Activated T-helper 2 cell treated with anti-CD3 and anti-CD28 coated beads, Interferon-gamma antibody, Interleukin-2, Interleukin-4, amounts not matched to agents 10 μg/mL and 5 μg/mL and 100 μg/mL, durations not matched to agents 14 hours and 24 hours and 36 hours (primary cell): ENCODE results near the gene RPL38. TPM values are rescaled to one million over a fixed set of nuclear protein-coding genes. Genes with fewer than 3 reads are reported as not detected.
A peak's percentile ranks its signal among the peaks of the same experiment; 100 is the strongest.

ENCODE experiments used
- DNase-seq: peaks from one replicate; pipeline ENCODE4 v3.0.0; 2021; ENCODE audit warnings: low spot score
- H3K27ac Mint-ChIP-seq: one replicate; pipeline ENCODE4 v1.8.0; 2021; ENCODE audit warnings: mixed read lengths
- H3K27me3 Mint-ChIP-seq: one replicate; pipeline ENCODE4 v1.8.0; 2021; ENCODE audit warnings: low read depth, mixed read lengths
- H3K36me3 Mint-ChIP-seq: one replicate; pipeline ENCODE4 v1.8.0; 2021; ENCODE audit warnings: low read depth, mixed read lengths
- H3K4me1 Mint-ChIP-seq: one replicate; pipeline ENCODE4 v1.8.0; 2021; ENCODE audit warnings: low read depth, mixed read lengths
- H3K4me3 Mint-ChIP-seq: one replicate; pipeline ENCODE4 v1.8.0; 2021; ENCODE audit warnings: low read depth, mild to moderate bottlenecking, moderate library complexity, mixed read lengths
- H3K9me3 Mint-ChIP-seq: one replicate; pipeline ENCODE4 v1.8.0; 2021; ENCODE audit warnings: mixed read lengths
- intact Hi-C: fragments of 100-400 bp; cut with micrococcal nuclease; formaldehyde crosslinking; loops from one replicate; pipeline ENCODE4 v1.15.1; 2023
- total RNA-seq: library from RNA; stranded (reverse); gene quantifications from 2 replicates; pipeline ENCODE4 v1.2.3, GENCODE V29; 2022

The RPL38 gene
- total RNA-seq, 1 donor from 2014 or later, result 1,338 TPM

DNA sequence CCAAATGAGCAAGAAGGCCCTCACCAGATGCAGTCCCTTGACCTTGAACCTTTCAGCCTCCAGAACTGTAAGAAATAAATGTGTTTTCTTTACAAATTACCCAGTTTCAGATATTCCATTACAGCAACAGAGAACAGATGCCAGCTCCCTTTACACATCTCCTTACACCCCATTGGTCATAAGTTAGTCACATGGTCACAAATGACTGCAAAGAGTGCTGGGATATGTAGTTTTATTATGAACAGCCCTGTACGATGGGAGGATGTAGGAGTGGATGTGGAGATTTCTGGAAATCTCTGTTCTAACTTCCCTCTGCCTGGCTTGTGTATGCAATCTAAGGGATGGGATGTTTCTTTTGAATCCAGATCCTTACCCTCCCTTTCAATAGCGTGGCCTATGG is 13.3 kb upstream of the RPL38 start:
- no peaks in the 10 kb centered on the region for H3K4me1 Mint-ChIP-seq
- no peaks in the 10 kb centered on the region for H3K9me3 Mint-ChIP-seq
- H3K27ac Mint-ChIP-seq, result no peak overlapping the region
- DNase-seq, result no peak
- H3K4me3 Mint-ChIP-seq, result no peak overlapping the region
- intact Hi-C loops, result no loop called here
- H3K27me3 Mint-ChIP-seq, result peaks cover 10% of the 10 kb centered on the region
- H3K36me3 Mint-ChIP-seq, result no peaks in the 10 kb centered on the region

DNA sequence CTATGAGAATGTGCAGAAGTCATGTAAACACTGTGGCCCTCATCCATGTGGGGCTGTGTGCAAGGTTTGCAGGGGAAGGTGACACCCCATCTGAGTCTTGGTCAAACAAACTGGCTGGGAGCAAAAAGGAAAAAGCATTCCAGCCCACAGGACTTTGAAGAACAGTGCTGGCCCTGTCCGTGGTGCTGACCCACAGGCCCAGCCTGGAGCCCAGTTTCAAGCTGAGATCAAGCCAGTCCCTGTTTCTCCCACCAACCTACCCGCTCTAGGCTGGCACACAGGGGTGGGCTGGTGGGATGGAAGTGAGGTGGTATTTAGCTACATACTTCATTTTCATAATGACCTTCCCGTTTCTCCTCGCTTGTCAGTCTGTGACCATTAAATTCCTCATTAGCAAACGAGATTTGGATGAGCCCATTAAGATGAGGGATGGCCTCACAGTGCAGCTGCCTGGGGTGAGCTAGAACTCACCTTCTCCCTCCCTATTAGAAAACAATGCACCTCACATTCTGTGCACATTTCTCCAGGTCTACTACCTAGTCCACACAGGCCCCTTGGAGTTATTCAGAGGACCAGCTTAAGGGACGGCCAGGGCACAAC is 12.6 kb upstream of the RPL38 start:
- Mint-ChIP-seq H3K4me3 (no peak overlapping the region), H3K9me3 (no peaks in the 10 kb centered on the region)
- intact Hi-C loops, result no loop called here

DNA sequence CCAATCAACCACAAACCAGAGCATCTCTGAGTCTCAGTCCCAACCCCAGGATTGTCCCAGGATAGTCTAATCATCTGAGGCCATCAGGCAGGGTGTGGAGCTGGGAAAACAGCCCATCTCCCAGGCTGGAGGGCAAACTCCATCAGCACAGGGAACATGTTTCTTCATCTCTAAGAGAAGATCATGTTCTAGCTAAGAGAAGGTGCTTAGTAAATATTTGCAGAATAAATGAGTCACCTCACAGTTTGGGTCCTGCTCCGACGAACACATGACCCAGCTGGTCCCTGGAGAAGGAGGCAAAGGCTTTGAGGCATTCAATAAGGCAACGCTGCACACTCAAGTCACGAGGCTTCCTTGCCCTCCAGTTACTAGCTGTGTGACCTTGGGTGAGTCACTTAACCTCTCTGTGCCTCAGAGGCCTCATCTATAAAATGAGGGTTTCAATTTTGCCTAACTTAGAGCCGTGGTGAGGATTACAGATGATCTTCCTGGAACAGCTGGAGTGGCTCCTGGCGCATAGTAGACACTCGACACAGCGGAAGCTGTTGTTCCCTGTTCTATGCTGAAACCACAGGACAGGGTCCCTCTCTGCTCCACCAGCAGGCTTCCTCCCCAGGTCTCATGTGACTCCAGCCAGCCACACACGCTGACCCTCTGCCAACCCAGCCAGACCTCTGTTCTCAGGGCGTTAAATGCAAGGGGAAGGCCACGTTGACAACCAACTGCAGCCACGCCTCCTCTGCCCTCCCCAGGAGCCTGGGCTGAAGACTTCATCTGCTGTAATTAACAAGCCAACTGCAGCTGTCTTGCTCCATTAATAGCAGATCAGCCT is 10.3 kb upstream of the RPL38 start:
- intact Hi-C loops, result no loop called here
- no peaks in the 10 kb centered on the region for H3K36me3 Mint-ChIP-seq
- no peak overlapping the region for H3K4me3 Mint-ChIP-seq
- H3K27ac Mint-ChIP-seq, result no peak overlapping the region
- H3K9me3 Mint-ChIP-seq, result no peaks in the 10 kb centered on the region
- H3K27me3 Mint-ChIP-seq, result peaks cover 9% of the 10 kb centered on the region
- no peak for DNase-seq
- no peaks in the 10 kb centered on the region for H3K4me1 Mint-ChIP-seq

More for the DNA sequence above, 12.6 kb upstream of the RPL38 start:
- H3K4me1 Mint-ChIP-seq, result no peaks in the 10 kb centered on the region
- H3K36me3 Mint-ChIP-seq, result no peaks in the 10 kb centered on the region
- DNase-seq, result no peak
- H3K27me3 Mint-ChIP-seq, result peaks cover 10% of the 10 kb centered on the region
- no peak overlapping the region for H3K27ac Mint-ChIP-seq

DNA sequence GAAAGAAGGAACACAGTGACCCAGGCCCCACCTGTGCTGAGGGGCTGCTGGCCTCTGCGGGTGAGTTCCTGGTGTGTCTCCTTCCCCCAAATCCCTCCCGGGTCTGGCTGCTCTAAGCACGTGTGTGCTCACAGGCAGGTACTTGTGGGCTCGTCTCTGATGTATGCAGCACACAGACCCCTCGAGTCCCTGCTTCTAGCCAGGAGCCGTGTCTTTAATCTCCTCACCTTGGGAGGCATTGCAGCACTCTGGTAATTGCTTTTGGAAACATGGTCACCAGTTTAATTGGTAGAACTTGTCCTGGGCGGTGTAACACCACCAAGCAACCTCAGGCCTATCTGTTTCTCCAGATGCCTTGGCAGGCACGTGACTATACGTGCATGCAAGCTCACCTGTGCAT is 8.8 kb upstream of the RPL38 start:
- intact Hi-C loops, result no loop called here
- Mint-ChIP-seq H3K36me3 (no peaks in the 10 kb centered on the region), H3K4me3 (no peak overlapping the region), H3K27me3 (peaks cover 11% of the 10 kb centered on the region), H3K9me3 (no peaks in the 10 kb centered on the region), H3K27ac (no peak overlapping the region), H3K4me1 (peaks cover 4% of the 10 kb centered on the region)
- DNase-seq, result no peak

DNA sequence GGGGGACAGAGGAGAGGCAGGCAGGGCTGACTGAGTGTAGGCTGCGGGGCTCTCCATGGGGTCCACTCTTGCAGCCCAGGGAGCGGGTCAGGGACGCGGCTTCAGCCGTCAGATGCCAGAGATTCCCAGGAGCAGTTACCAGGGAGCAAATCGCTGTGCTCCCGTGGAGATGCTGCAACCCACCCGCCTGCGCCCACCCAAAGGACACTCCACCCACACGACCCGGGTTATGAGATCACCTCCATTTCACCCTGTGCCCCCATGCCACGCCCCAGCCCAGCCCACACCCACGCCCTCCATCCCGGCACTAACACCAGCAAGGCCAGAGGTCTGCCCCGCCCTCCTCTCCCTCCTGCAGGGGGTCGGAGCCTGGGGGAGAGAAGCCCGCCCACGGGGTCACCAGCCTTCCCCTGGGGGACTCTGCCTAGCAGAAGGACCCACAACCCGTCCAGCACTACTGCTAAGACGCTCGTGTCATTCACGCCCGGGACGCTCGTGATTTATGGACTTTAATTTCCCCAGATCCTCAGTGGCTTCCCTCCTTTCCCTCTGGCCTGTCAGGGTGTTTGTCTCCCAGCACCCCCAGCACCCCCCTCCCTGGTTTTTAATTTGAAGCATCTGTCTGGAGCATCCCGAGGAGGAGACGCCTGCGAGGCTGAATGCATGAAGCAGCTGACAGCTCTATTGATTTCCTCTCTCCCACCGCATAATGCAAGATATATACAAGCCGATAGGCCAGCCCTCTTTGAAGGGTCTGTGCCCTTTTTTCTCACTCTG is 6.7 kb upstream of the RPL38 start:
- intact Hi-C loops, result no loop called here
- DNase-seq, result no peak
- H3K4me1 Mint-ChIP-seq, result peaks cover 5% of the 10 kb centered on the region
- H3K27me3 Mint-ChIP-seq, result peaks cover 18% of the 10 kb centered on the region
- H3K36me3 Mint-ChIP-seq, result no peaks in the 10 kb centered on the region
- H3K4me3 Mint-ChIP-seq, result no peak overlapping the region
- H3K27ac Mint-ChIP-seq, result no peak overlapping the region
- H3K9me3 Mint-ChIP-seq, result no peaks in the 10 kb centered on the region

DNA sequence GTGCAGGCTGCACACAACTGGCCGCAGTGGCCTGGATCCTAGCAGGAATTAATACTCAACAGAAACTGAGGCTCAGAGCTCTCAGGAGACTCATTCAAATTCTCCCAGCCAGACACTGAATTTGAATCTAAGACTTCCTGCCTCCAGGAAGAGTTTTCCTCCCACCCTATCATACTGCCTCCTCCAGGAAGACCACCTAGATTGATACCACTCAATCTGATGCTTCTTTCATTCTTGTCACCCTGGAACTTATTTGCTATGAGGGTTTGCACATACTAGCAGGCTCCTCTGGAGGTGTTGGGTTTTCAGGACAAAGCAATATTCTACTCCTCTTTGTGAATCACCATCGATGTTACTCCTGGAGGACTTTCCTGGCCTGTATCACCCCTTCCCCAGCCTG is 5.7 kb upstream of the RPL38 start:
- Mint-ChIP-seq H3K9me3 (no peaks in the 10 kb centered on the region), H3K36me3 (no peaks in the 10 kb centered on the region), H3K27ac (no peak overlapping the region), H3K4me3 (no peak overlapping the region), H3K4me1 (peaks cover 5% of the 10 kb centered on the region), H3K27me3 (peaks cover 21% of the 10 kb centered on the region)
- no peak for DNase-seq
- intact Hi-C loops, result loop anchor here (2.0 kb wide), 1 partner anchor 107 kb away; no protein-coding TSS in a partner anchor

DNA sequence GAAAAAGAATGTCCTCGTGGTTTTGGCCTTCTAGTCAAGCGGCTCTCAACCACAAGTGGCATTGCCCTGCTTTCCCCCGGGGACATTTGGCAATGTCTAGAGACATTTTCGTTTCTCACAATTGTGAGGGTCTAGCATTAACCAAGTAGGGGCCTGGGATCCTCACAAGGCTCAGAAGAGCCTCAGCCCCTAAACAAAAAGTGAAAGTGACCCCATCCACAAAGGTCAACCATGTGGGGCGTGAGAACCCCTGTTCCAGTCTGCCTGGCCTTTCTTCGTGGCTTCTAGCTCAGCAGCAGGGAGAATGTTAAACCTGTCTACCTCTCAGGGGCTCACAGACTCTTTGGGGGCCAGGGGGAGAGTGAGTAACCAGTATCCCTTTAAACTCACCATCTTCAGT is 4.8 kb upstream of the RPL38 start:
- no peak overlapping the region for H3K27ac Mint-ChIP-seq
- no peak overlapping the region for H3K4me3 Mint-ChIP-seq
- intact Hi-C loops, result loop anchor here (2.0 kb wide), 1 partner anchor 108 kb away; no protein-coding TSS in a partner anchor
- H3K36me3 Mint-ChIP-seq, result peaks cover 4% of the 10 kb centered on the region
- H3K9me3 Mint-ChIP-seq, result no peaks in the 10 kb centered on the region
- DNase-seq, result no peak
- H3K27me3 Mint-ChIP-seq, result peaks cover 17% of the 10 kb centered on the region
- H3K4me1 Mint-ChIP-seq, result peaks cover 7% of the 10 kb centered on the region

DNA sequence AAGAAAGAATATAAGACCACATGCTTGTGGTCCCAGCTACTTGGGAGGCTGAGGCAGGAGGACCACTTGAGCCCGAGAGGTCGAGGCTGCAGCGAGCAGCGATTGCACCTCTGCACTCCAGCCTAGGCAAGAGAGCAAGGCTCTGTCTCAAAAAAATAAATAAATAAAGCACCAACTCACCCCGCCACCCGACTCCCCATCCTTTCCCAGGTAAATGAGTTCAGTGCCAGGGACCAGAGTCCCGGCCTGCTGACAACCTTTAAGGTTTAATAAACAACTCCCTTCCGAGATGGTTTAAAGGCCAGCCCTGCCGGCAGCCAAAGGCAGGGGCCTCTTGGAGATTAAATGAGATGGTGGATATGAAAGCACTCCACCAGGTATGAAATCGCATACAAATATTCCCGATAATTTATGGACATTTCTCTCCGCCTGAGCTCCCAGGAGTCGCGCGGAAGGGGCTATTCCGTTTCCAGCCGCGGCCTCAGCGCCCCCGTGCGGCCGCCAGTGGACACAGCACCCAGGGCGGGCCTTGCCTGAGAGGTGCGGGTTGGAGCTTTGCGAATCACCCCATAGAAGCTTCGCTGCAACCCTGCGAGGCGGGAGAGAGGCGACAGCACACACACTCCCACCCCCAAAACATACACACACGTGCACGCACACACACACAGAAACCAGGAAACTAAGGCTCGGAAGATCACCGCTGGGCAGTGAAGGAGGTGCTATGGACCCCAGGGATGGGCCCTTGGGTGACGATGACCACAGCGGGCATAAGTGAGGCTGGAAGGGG is 4.0 kb upstream of the RPL38 start:
- H3K9me3 Mint-ChIP-seq, result no peaks in the 10 kb centered on the region
- H3K4me1 Mint-ChIP-seq, result peaks cover 7% of the 10 kb centered on the region
- peaks cover 10% of the 10 kb centered on the region for H3K36me3 Mint-ChIP-seq
- no peak overlapping the region for H3K27ac Mint-ChIP-seq
- intact Hi-C loops, result loop anchor here (2.0 to 5.0 kb wide), 2 partner anchors 109 to 887 kb away; partner anchors contain the start of gene CDC42EP4
- peaks cover 15% of the 10 kb centered on the region for H3K27me3 Mint-ChIP-seq
- peak; percentile 60 for DNase-seq
- H3K4me3 Mint-ChIP-seq, result no peak overlapping the region

DNA sequence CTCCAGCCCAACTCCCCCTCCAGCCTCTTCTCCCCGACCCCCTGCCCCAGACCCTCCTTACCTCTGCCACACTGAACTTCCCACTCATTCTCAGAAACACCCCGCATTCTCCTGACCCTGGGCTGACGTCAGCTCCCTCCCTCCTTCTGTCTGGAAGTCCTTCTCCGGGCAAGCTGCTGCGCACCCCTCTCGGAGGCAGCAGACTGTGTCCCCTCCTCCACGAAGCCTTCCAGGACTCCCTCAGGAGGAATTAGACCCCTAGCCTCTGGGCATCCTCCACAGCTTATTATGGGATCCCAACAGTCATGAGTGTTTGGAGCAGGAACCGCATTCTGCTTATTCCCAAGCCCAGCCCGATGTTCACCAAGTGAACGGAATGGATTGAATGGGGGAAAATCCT is 3.4 kb upstream of the RPL38 start:
- intact Hi-C loops, result loop anchor here (5.0 kb wide), 1 partner anchor 888 kb away; the partner anchor contains the start of gene CDC42EP4
- no peaks in the 10 kb centered on the region for H3K9me3 Mint-ChIP-seq
- H3K27me3 Mint-ChIP-seq, result peaks cover 15% of the 10 kb centered on the region

DNA sequence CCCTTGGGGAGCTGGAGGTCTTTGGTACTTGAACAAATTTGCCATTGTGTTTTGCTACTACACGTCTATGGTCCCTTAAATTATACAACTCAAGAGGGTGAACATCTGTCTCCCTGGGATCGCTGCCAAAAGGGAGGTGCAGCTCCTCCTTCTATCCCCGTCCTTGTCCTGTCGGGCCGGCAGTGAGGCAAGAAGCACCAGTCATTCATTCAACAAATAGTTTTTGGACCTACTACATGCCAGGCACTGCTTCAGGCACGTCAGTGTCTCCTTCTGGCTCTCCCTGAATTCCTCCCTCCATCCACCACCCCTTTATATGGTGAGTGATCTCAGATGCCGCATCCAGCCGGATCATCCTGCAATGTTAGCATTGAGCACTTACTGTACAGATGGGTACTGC is 2.2 kb upstream of the RPL38 start:
- H3K36me3 Mint-ChIP-seq, result peaks cover 25% of the 10 kb centered on the region
- H3K27me3 Mint-ChIP-seq, result peaks cover 15% of the 10 kb centered on the region
- intact Hi-C loops, result loop anchor here (5.0 kb wide), 1 partner anchor 889 kb away; the partner anchor contains the start of gene CDC42EP4
- H3K4me1 Mint-ChIP-seq, result peaks cover 19% of the 10 kb centered on the region
- no peak overlapping the region for H3K4me3 Mint-ChIP-seq
- no peaks in the 10 kb centered on the region for H3K9me3 Mint-ChIP-seq
- no peak overlapping the region for H3K27ac Mint-ChIP-seq
- no peak for DNase-seq

More for the DNA sequence above, 3.4 kb upstream of the RPL38 start:
- Mint-ChIP-seq H3K4me3 (no peak overlapping the region), H3K36me3 (peaks cover 15% of the 10 kb centered on the region), H3K27ac (no peak overlapping the region), H3K4me1 (peaks cover 12% of the 10 kb centered on the region)
- no peak for DNase-seq

DNA sequence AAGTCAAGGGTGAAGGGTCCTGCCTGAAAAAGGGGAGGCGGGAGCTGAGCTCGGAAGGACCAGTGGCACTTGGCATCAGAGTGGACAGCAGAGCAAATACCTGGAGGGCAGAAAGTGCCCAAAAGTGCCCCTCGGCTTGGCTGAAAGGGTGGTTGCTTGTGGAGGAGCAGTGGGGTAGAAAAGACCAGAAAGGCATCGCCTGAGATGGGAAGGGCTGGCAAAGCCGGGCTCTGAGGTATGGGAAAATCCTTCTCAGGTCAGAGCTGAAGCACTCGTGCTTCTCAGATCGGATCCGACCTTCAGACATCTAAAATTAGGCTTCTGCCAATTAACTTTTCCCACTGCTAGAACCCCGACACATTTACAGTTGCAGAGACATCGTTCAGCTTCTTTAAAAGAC is 1.5 kb upstream of the RPL38 start:
- no peaks in the 10 kb centered on the region for H3K9me3 Mint-ChIP-seq
- H3K36me3 Mint-ChIP-seq, result peaks cover 30% of the 10 kb centered on the region
- intact Hi-C loops, result loop anchor here (5.0 kb wide), 1 partner anchor 890 kb away; the partner anchor contains the start of gene CDC42EP4
- peaks cover 22% of the 10 kb centered on the region for H3K4me1 Mint-ChIP-seq
- no peak overlapping the region for H3K4me3 Mint-ChIP-seq
- H3K27ac Mint-ChIP-seq, result no peak overlapping the region
- no peak for DNase-seq
- H3K27me3 Mint-ChIP-seq, result peaks cover 15% of the 10 kb centered on the region

DNA sequence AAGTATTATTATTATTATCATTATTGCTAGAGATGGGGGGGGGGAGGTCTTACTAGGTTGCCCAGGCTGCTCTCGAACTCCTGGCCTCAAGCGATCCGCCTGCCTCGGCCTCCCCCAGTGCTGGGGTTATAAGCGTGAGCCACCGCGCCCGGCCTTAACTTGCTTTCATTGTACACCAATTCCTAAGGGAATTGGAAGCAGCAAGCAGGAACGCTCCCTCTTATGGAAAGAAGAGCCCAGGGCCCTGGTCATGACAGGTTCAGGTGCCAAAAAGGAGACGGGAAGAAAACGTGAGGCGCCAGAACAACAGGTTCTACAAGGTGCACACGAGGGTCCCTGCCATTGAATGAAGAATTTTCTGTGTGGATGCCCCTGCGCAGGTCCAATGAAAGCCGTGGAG is 540 bp upstream of the RPL38 start:
- no peak overlapping the region for H3K27ac Mint-ChIP-seq
- peaks cover 37% of the 10 kb centered on the region for H3K36me3 Mint-ChIP-seq
- H3K27me3 Mint-ChIP-seq, result peaks cover 15% of the 10 kb centered on the region
- H3K4me1 Mint-ChIP-seq, result peaks cover 25% of the 10 kb centered on the region
- peak overlapping the region; percentile 98 for H3K4me3 Mint-ChIP-seq
- H3K9me3 Mint-ChIP-seq, result no peaks in the 10 kb centered on the region
- no peak for DNase-seq
- intact Hi-C loops, result loop anchor here (5.0 kb wide), 1 partner anchor 891 kb away; the partner anchor contains the start of gene CDC42EP4
